A549 treated with GW870086 at 1 μM for 4 hours (cell line): ENCODE measurements around the gene HAX1. TPM values are rescaled to one million over a fixed set of nuclear protein-coding genes. Genes with fewer than 3 reads are reported as not detected.

Experiments
- total RNA-seq: library from RNA; stranded (reverse); fragments of 200-300 nt; extraction: Qiagen RNA extraction; gene quantifications from 5 replicates; pipeline ENCODE4 v1.2.3, GENCODE V29; 2022; ENCODE audit warnings: low read depth

Gene HAX1
- total RNA-seq = 90.3 to 113 TPM (median 94.3 TPM) in 5 replicates

DNA sequence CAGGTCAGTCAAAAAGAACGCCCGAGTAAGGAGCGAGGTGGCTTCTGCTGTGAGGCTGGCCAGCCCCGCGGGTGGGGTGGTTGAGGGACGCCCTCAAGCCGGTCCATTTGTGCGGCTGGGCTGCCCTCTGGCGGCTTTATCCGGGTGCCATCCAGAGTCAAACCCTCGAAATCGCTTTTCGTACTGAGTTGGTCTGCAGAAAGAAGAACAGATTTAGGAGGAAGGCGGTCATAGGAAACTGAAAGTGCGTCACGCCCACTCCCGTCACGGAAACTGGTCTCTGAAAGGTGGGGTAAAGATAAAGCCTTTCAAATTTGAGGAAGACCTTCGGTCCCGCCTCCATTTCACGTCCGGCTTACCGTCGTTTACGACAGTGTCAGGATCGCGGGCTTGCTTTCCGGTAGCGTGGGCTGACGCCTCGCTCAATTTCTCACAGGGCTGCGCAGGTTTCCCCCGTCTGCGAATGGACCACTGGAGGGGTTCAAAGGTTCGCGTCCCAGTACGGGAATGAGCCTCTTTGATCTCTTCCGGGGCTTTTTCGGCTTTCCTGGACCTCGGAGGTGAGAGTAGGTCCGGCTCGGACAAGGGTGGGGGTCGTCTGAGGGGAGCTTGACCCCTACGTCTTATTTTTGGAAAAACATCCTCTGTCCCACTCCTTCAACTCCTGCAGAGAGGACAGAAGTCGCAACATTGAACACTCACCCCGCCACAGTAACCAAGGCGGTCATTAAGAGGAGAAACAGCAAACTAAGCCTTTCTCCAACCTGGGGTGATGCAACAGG, at the start of gene HAX1:
Gene HAX1, plus strand, starts transcription at position 413 of the 782 bp plus-strand sequence. Its CDS starts 95 bp downstream, at position 508.

DNA sequence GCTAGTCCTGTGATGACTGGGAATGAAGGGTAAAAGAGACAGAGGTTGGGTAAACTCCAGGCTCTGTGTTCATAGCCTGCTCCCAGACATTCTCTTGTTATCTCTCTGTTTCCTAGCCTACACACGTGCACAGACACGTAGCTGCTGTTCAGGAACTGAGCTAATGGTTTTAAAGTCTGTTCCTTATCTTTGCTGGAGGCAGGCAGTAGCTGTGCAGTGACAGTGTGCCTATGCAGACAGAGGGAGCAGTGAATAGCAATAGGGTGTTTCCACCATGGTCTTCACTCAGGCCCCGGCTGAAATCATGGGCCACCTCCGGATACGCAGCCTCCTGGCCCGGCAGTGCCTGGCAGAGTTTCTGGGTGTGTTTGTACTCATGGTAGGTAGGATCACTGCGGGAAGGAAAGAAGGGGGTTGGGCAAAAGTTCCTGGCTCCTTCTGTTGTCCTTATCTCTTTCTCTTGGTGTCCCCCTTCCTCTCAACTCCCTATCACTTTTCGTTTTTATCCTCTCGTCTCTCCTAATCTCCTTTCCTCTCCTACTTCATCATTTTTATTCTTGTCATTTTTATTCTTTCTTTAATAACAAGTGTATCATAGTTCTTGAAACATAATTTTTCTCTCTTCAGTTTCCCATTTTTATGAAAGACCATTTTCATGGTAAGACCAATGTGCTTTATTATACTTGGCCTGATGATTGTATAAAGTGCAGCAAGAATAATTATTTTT, 48.6 kb downstream of the HAX1 start, which contains the start of gene AQP10:
Gene AQP10, plus strand, starts transcription at position 212 of the 727 bp plus-strand sequence. Its CDS starts 63 bp downstream, at position 275.

GRCh38 chr1:154324669-154325582, 52.5 kb downstream of the HAX1 start, which contains the start of gene ATP8B2:
Gene ATP8B2 (plus strand): TSS chr1:154325525. CDS start chr1:154328142, 2,617 bp downstream.

Other genes with a start within 250 kb of the HAX1 start
- gene NUP210L, start 117.6 kb upstream of the HAX1 start, total RNA-seq = 0.02 TPM in 1 of 5 replicates, not detected in the others
- 456 to 556 TPM (median 481 TPM) in 5 replicates for gene TPM3, start 80.5 kb upstream of the HAX1 start, total RNA-seq
- not detected in 5 replicates for gene CFAP141, start 66.3 kb upstream of the HAX1 start, total RNA-seq
- gene UBAP2L, start 51.7 kb upstream of the HAX1 start, total RNA-seq = 96.4 to 106 TPM (median 98.5 TPM) in 5 replicates
- not detected in 5 replicates for gene AQP10, start 48.5 kb downstream of the HAX1 start, total RNA-seq
- gene ATP8B2, start 52.9 kb downstream of the HAX1 start, total RNA-seq = 27.9 to 41.8 TPM (median 36.3 TPM) in 5 replicates
- gene IL6R, start 132.7 kb downstream of the HAX1 start, total RNA-seq = 20.4 to 27.1 TPM (median 25.7 TPM) in 5 replicates
- gene TDRD10, start 229.6 kb downstream of the HAX1 start, total RNA-seq = 0.07 to 0.16 TPM (median 0.08 TPM) in 3 of 5 replicates, not detected in the others
- 0.16 to 0.29 TPM (median 0.20 TPM) in 5 replicates for gene SHE, start 229.8 kb downstream of the HAX1 start, total RNA-seq